ENCODE results near the gene GTF2A2.

GRCh38 chr15:59689626-59690236 lies 32.4 kb upstream of the GTF2A2 start:
- TF ChIP-seq POLR2AphosphoS5 (IDR thresholded peaks at IDR 0.05), result peak in 1 of 3 donors; percentile 63
- TF ChIP-seq CTCF (IDR thresholded peaks at IDR 0.05), result no peak
